ENCODE results near the gene PAPPA. TPM values are rescaled to one million over a fixed set of nuclear protein-coding genes. Genes with fewer than 3 reads are reported as not detected.

PAPPA gene
- total RNA-seq, 1 donor from 2014 or later = 2.8 TPM

GRCh38 chr9:116286297-116286696 lies 132.7 kb downstream of the PAPPA start:
- no peak for DNase-seq (ENCODE audit: low spot score)
- intact Hi-C loops (cut with DNase I) = no loop called here

GRCh38 chr9:116287721-116288120 lies 134.1 kb downstream of the PAPPA start:
- DNase-seq (ENCODE audit: low spot score) = no peak
- intact Hi-C loops (cut with DNase I) = no loop called here

- intact Hi-C loops (cut with DNase I) = no loop called here
- no peak for DNase-seq (ENCODE audit: low spot score)
Measured at GRCh38 chr9:116288658-116289057, 135.1 kb downstream of the PAPPA start.

DNA sequence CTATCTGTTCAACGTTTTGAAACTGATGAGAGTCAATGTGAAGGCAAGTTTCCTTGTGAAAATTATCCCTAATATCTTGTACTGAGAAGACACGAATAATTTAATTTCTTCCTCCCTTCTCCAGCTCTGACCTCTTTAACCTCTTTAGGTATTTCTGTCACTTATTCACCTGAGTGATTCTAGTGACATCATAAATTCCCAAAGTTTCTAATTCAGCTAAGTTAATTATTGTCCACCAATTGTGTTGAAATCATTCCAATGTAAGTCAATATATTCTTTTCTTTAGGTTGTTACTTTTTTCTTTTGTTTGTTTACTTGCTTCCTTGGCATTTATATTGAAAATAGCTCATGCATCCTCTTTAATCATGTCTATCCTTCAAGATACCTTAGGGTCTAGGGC lies 143.8 kb downstream of the PAPPA start:
- DNase-seq (ENCODE audit: low spot score) = no peak
- intact Hi-C loops (cut with DNase I) = no loop called here

- intact Hi-C loops (cut with DNase I) = no loop called here
- DNase-seq (ENCODE audit: low spot score) = no peak
Measured at GRCh38 chr9:116298249-116298648, 144.7 kb downstream of the PAPPA start.

DNA sequence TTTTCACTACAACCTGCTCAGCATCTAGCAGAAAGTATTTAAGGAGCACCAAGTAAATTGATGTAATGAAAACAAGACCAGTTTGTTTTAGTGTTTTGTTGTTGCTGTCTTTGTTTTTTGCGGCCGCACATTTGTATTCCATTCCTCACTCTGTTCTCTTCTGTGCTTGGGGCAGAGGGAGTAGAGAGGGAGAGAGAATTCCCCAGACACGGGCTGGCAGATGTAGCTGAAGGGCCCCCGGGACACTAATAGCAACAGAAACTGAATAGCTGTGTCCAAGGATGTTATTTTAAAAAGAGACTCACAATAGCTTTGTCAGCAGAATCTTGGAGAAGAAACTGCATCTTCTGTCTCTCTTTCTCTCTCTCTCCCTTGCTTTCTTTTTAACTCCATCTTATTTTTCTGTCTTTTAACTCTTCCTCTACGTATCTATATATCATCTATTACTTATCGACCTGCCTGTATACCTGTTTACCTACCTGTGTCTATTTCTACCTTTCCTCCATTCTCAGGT lies 145.3 kb downstream of the PAPPA start:
- no peak for DNase-seq (ENCODE audit: low spot score)
- intact Hi-C loops (cut with DNase I) = no loop called here

- intact Hi-C loops (cut with DNase I) = no loop called here
- no peak for DNase-seq (ENCODE audit: low spot score)
Measured at GRCh38 chr9:116300360-116300870, 146.8 kb downstream of the PAPPA start.

GRCh38 chr9:116303270-116303669 lies 149.7 kb downstream of the PAPPA start:
- DNase-seq (ENCODE audit: low spot score) = no peak
- intact Hi-C loops (cut with DNase I) = no loop called here

- no peak for DNase-seq (ENCODE audit: low spot score)
- intact Hi-C loops (cut with DNase I) = no loop called here
Measured at GRCh38 chr9:116303886-116304538, 150.4 kb downstream of the PAPPA start.

GRCh38 chr9:116304761-116305160 lies 151.2 kb downstream of the PAPPA start:
- DNase-seq (ENCODE audit: low spot score) = no peak
- intact Hi-C loops (cut with DNase I) = no loop called here

- no peak for DNase-seq (ENCODE audit: low spot score)
- intact Hi-C loops (cut with DNase I) = no loop called here
Measured at GRCh38 chr9:116308076-116308475, 154.5 kb downstream of the PAPPA start.

DNA sequence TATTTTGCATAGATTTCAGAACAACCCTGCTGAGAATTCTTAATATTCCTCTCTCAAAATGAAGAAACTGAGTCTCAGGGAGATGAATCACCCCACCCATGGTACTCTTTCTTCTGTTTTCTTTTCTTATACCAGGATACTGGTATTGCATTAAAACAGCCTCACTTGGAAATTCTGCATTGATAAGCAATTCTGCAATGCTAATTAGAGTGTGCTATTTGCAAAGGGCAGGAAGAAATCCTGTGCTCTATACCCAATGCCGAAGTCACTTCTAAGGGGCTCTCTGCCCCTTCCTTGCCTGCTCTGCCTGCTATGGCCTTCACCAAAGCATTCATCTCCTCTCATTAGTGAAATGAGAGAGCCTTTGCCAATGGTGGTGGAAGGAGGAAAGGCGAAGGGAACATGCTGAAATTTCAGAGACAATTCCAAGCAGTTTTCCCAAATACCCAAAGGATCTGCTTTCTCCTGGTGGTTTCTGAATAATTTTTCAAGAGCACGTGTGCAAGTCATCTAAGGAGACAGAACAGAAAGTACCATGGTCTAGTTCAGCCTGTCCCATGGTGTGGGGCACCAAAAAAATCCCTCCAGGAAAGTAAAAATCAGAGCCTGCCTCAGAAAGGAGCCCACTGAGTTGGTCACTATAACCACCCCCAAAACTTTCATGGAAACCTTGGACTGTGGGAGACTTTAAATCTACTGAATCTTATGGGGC lies 156.5 kb downstream of the PAPPA start:
- intact Hi-C loops (cut with DNase I) = loop anchor here (10.0 kb wide), 1 partner anchor 145 kb away; no protein-coding TSS in a partner anchor
- DNase-seq (ENCODE audit: low spot score) = no peak

GRCh38 chr9:116312221-116312620 lies 158.6 kb downstream of the PAPPA start:
- intact Hi-C loops (cut with DNase I) = loop anchor here (10.0 kb wide), 1 partner anchor 147 kb away; no protein-coding TSS in a partner anchor
- no peak for DNase-seq (ENCODE audit: low spot score)

DNA sequence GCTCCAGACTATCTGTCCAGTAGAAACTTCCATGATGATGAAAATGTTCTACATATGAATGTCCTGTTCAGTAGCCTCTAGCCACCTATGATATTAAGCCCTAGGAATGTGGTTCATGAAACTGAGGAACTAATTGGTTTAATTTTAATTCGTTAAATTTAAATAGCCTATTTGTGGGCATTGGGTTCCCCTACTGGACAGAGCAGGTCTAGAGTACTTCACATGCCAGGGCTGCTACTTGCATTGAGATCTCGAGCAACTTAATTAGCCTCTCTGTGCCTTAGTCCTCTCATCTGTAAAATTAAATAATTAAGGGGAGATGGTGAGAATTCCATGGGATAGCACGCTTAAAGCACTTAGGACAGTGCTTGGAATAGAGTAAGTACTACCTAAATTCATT lies 160.0 kb downstream of the PAPPA start:
- no peak for DNase-seq (ENCODE audit: low spot score)
- intact Hi-C loops (cut with DNase I) = loop anchor here (10.0 kb wide), 1 partner anchor 149 kb away; no protein-coding TSS in a partner anchor

- no peak for DNase-seq (ENCODE audit: low spot score)
- intact Hi-C loops (cut with DNase I) = loop anchor here (5.0 to 10.0 kb wide), 2 partner anchors 51 to 151 kb away; no protein-coding TSS in a partner anchor
Measured at GRCh38 chr9:116316246-116316645, 162.7 kb downstream of the PAPPA start.

DNA sequence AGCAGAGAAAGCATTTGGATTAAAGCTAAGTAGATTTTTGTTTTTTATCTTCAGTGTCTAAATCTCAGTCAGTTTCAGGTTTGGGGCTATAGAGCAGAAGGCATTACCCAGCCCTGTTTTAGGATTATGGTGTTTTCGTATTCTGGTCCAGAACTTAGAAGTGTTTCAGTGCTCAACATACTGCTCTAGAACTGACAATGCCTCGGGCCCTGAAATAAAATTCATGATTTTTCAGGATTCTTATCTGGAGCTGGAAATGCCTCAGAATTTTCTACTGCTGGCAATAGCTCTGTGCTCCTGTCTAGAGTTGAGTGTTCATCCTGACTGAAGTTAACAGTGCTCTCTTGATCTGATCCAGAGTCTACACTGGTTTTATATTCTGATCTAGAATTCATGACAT lies 163.9 kb downstream of the PAPPA start:
- intact Hi-C loops (cut with DNase I) = loop anchor here (5.0 to 10.0 kb wide), 2 partner anchors 50 to 153 kb away; no protein-coding TSS in a partner anchor
- no peak for DNase-seq (ENCODE audit: low spot score)

DNA sequence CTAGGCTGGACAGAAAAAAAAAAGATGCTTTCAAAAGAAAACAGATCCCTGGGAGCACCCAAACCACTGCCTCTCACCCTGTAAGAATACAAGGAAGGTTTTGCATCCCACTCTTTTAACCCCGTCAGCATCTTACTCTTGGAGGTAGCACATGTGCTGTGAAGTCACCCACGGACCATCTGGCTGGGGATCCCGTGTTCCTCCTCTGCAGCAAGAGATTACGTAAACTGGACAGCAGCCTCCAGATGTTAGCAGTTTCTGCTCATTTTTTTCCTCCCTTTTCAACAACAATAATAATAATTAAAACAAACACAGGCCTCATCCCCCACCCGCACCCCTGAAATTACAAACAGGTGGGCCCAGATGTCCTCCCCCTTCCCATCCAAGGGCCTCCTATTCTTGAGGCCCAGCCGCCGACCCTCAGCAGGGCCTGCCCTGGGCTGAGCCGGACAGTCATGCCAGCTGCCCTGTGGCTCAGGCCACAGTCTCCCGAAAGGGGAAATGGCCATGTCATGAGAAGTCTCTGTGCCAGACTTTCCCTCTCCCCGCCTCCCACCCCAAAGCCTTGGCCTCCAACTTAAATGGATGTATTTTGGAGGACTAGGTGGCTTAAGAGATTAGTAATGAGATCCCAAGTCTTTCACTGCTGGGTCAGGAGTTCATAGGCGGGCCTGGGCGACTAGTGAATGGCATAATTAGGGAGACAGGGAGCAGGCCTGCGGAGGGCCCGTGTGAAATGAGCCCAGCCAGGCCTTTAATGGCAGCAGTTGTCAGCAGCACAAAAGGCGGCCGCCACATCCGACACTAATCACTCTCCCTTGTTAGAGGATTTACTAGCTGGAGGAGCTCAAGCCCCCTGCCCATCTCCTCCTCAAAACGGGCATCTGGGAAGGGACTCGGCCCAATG lies 165.1 kb downstream of the PAPPA start:
- DNase-seq (ENCODE audit: low spot score) = no peak
- intact Hi-C loops (cut with DNase I) = loop anchor here (5.0 to 10.0 kb wide), 2 partner anchors 49 to 154 kb away; no protein-coding TSS in a partner anchor

GRCh38 chr9:116319480-116319879 lies 165.9 kb downstream of the PAPPA start:
- no peak for DNase-seq (ENCODE audit: low spot score)
- intact Hi-C loops (cut with DNase I) = loop anchor here (5.0 to 10.0 kb wide), 2 partner anchors 48 to 155 kb away; no protein-coding TSS in a partner anchor

DNA sequence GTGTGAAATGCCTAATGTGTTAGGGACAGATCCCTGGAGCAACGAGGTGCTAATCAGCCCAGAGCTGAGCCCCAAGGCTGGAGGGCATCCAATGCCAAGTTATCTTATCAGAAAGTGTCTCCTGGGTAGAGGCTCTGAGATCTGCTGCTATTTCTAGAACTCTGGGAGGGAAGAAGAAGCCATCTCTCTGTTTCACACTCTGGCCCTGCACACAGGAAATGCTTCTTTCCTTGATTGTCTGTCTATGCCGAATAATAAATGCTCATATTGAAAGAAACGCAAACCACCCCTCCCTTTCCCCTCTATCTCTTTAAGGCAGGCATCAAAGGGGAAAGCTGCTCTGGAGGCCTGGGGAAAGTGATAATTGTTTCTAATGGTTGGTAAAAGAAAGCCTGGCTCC lies 166.7 kb downstream of the PAPPA start:
- no peak for DNase-seq (ENCODE audit: low spot score)
- intact Hi-C loops (cut with DNase I) = no loop called here
